ENCODE data around the gene TAAR5.
"Not testable (repeated sequence)": the region's sequence is repeated elsewhere in the genome, so short reads cannot be mapped to it uniquely, and the experiment has no call there.

Gene TAAR5

DNA sequence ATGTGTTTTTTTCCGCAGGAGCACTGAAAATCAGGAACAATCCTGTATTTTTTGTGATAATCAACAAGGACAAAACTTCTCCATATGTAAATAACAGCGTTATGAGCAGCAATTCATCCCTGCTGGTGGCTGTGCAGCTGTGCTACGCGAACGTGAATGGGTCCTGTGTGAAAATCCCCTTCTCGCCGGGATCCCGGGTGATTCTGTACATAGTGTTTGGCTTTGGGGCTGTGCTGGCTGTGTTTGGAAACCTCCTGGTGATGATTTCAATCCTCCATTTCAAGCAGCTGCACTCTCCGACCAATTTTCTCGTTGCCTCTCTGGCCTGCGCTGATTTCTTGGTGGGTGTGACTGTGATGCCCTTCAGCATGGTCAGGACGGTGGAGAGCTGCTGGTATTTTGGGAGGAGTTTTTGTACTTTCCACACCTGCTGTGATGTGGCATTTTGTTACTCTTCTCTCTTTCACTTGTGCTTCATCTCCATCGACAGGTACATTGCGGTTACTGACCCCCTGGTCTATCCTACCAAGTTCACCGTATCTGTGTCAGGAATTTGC lies 19.2 kb downstream of the TAAR5 start, which contains the start of gene TAAR6:
TSS of gene TAAR6 (plus strand) at position 102 of the 557 bp plus-strand sequence. CDS start at position 102, 0 bp downstream.
- no peak for DNase-seq (ENCODE audit: low spot score)

- DNase-seq (ENCODE audit: low spot score), result no peak
Measured at GRCh38 chr6:132569170-132569569, 20.4 kb downstream of the TAAR5 start.

- no peak for DNase-seq (ENCODE audit: low spot score)
Measured at GRCh38 chr6:132568611-132569010, 20.9 kb downstream of the TAAR5 start.

GRCh38 chr6:132567566-132567965 lies 22.0 kb downstream of the TAAR5 start:
- no peak for DNase-seq (ENCODE audit: low spot score)

DNA sequence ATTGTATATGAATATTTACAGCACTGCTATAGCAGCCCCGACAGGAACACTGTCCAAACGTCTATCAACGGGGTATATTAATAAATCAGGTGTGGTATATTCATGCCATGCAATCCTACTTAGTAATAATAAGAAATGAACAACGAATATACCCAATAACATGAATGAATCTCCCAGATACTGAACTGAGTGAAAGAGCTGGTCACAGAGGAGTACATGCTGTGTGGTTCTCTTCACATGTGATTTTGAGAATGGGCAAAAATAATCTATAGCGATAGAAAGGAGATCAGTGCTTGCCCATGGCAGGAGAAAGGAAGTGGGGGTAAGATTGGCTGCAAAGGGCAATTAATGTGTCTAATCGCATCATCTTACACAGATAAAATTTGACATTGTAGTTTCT lies 23.1 kb downstream of the TAAR5 start:
- no peak for DNase-seq (ENCODE audit: low spot score)

DNA sequence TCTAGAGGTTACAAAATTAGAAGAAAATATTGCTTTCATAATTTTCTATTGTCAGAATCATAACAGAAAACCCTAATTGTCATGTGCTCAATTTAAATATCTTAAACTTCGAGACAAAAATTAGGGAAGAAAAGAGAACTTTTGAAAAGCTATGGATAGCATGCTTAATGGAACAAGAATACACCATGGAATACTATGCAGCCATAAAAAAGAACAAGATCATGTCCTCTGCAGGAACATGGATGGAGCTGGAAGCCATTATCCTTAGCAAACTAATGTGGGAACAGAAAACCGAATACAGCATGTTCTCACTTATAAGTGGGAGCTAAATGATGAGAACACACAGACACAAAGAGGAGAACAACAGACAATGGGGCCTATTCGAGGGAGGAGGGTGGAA lies 29.5 kb downstream of the TAAR5 start:
- DNase-seq (ENCODE audit: low spot score), result not testable (repeated sequence)

DNA sequence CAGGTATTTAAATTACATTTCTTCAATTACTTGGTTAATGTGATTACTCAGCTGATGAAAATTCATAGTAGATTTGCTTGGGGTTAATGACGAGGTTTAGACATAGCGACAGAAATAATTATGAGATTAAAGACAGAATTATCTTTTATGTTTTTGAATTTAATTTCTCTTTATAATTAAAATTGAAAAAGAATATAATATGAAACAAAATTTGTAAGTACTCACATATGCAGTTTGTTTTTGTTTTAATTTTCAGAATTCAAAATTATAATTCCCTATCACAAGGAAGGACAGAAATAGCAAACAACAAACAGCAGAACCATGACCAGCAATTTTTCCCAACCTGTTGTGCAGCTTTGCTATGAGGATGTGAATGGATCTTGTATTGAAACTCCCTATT lies 37.2 kb downstream of the TAAR5 start, which contains the start of gene TAAR8:
TSS of gene TAAR8 (plus strand) at position 301 of the 400 bp plus-strand sequence. CDS start at position 322, 21 bp downstream.
- no peak for DNase-seq (ENCODE audit: low spot score)

GRCh38 chr6:132551214-132551613 lies 38.3 kb downstream of the TAAR5 start:
- no peak for DNase-seq (ENCODE audit: low spot score)

- DNase-seq (ENCODE audit: low spot score), result no peak
Measured at GRCh38 chr6:132548746-132549463, 40.6 kb downstream of the TAAR5 start.

DNA sequence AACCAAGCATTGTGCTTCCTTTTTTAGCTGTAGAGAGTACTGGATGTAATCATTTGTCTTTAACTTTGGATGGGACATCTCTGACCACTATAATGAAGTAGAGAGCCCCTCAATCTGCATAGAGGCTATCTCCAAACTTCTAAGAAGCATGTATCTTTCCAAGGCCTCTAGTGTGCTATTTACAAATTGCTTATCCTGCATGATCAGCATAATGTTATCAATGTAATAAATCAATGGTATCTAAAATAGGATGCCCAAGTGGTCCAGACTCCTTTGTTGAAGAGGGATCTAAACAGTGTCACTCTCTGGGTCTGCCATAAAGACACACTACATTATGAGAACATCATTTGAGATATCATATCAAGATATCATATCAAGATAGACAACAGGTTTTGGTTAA lies 44.7 kb downstream of the TAAR5 start:
- DNase-seq (ENCODE audit: low spot score), result no peak
